K562 (cell line): ENCODE results near the gene YAP1.

Experiments
- BRCA1 ChIP-seq, 2 experiments: fragments of 450-650 bp in 1 of 2; sonication (generic) in 1 of 2; formaldehyde crosslinking in 1 of 2; IDR thresholded peaks; 2 replicates each; pipeline versions ENCODE4 v1.5.0 to v1.6.1; 2017 to 2020; ENCODE audit warnings: mild to moderate bottlenecking in 1 of 2, missing genetic modification reagents in 1 of 2
- NRF1 ChIP-seq, 2 experiments: fragments of 450-650 bp; IDR thresholded peaks in 1 of 2; conservative IDR thresholded peaks in 1 of 2; 2 replicates each; pipeline ENCODE4 v1.6.1; 2014; ENCODE audit warnings: mild to moderate bottlenecking in 2 of 2
- TCF3 ChIP-seq: sonication (generic); formaldehyde crosslinking; IDR thresholded peaks from 2 replicates; pipeline ENCODE4 v1.4.0; 2020; ENCODE audit warnings: mild to moderate bottlenecking, missing genetic modification reagents
- ZNF274 ChIP-seq: IDR thresholded peaks from 2 replicates; pipeline ENCODE4 v1.6.1; 2011; ENCODE audit warnings: low read depth, mild to moderate bottlenecking, low read length, moderate library complexity, borderline replicate concordance
- TF ChIP-seq, protein P1 (sequence below): fragments of 450-650 bp; formaldehyde crosslinking; IDR thresholded peaks from 2 replicates; pipeline ENCODE4 v1.4.0; 2022; ENCODE audit warnings: missing genetic modification characterization
- TF ChIP-seq, protein P2 (sequence below), 2 experiments: IDR thresholded peaks in 1 of 2; conservative IDR thresholded peaks in 1 of 2; 2 replicates each; pipeline ENCODE4 v1.6.1; 2016; ENCODE audit warnings: low read depth in 2 of 2, mild to moderate bottlenecking in 1 of 2, missing compliant biosample characterization in 1 of 2, missing genetic modification characterization in 1 of 2, moderate library complexity in 1 of 2

DNA sequence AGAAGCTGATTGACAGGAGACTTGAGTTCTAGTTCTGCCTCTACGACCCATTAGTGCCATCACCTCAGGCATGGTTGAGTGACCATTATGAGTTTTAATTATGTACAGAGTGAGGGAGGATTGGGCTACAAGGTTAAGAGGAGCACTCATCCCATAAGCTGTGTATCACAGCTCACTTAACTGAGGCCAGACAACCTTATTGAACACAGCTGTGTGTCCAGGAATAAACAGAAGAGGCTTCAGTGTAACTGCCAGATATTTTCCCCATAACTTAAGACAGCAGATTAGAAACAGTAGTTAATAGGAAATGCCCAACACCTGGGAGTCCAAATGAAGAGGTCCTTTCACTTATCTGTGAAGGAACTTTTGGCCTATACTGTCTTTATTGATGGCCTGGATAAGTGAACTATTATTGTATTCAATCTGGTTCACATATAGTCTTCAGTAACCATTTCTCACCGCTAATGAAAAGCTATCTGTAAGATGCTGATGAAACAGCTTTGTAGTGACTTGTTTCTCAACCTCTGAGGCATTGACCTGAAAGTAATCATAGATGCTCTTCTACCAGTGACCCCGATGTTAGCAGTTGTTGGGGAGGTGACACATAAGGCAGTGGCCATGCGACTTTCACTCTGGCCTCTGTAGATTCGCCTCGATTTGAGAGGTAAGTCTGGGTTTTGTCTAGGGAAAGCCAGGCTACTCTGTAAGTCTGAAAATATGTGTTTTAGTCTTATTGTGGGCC, 41.7 kb downstream of the YAP1 start:
- no peak for TF ChIP-seq BRCA1 (IDR thresholded peaks at IDR 0.05)
- TF ChIP-seq BRCA1 (CRISPR knock-in tag; IDR thresholded peaks at IDR 0.05), result no peak
- TF ChIP-seq, protein P1, sequence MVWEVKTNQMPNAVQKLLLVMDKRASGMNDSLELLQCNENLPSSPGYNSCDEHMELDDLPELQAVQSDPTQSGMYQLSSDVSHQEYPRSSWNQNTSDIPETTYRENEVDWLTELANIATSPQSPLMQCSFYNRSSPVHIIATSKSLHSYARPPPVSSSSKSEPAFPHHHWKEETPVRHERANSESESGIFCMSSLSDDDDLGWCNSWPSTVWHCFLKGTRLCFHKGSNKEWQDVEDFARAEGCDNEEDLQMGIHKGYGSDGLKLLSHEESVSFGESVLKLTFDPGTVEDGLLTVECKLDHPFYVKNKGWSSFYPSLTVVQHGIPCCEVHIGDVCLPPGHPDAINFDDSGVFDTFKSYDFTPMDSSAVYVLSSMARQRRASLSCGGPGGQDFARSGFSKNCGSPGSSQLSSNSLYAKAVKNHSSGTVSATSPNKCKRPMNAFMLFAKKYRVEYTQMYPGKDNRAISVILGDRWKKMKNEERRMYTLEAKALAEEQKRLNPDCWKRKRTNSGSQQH (CRISPR knock-in tag), result no peak
- TF ChIP-seq, protein P2, sequence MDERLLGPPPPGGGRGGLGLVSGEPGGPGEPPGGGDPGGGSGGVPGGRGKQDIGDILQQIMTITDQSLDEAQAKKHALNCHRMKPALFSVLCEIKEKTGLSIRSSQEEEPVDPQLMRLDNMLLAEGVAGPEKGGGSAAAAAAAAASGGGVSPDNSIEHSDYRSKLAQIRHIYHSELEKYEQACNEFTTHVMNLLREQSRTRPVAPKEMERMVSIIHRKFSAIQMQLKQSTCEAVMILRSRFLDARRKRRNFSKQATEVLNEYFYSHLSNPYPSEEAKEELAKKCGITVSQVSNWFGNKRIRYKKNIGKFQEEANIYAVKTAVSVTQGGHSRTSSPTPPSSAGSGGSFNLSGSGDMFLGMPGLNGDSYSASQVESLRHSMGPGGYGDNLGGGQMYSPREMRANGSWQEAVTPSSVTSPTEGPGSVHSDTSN (CRISPR knock-in tag; IDR thresholded peaks at IDR 0.05; ENCODE audit: low read depth), result no peak
- TF ChIP-seq, protein P2 (tag; conservative IDR thresholded peaks at IDR 0.05; ENCODE audit: low read depth), result no peak
- TF ChIP-seq NRF1 (conservative IDR thresholded peaks at IDR 0.05 in 1 of 2, IDR thresholded peaks at IDR 0.05 in 1 of 2), result no peak
- no peak for TF ChIP-seq ZNF274
- no peak for TF ChIP-seq TCF3
